Measurements from ENCODE around the gene SPPL2C. TPM values are rescaled to one million over a fixed set of nuclear protein-coding genes. Genes with fewer than 3 reads are reported as not detected.

Gene SPPL2C
- total and polyA plus RNA-seq, 10 of the 15 experiments (the other 5 are each of a cell fraction or from before 2014, with no cell fraction given): not detected

DNA sequence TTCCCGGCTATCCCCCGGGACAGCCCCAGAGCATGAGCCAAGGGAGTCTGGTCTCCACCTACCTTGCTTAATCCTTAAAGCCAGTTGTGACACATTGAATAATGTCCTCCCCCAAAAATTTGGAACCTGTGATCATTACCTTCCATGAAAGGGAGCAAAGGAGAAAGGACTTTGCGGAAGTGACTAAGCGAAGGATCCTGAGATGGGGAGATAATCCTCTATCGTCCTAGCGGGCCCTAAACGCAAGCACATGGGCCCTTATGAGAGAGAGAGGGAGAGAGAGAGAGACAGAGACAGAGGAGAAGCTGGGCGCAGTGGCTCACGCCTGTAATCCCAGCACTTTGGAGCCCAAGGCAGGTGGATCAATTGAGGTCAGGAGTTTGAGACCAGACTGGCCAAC, 9.5 kb downstream of the SPPL2C start:
- Histone ChIP-seq H3K79me2 (ENCODE audit: control insufficient read depth, insufficient read depth, low read length) (no peaks in the 10 kb centered on the region), H3K4me3 (no peak overlapping the region), H3K4me1 (ENCODE audit: control insufficient read depth, insufficient read depth, low read length) (no peaks in the 10 kb centered on the region), H3K27me3 (replicated peaks in 1 of 2; ENCODE audit: control insufficient read depth in 2 of 2, insufficient read depth in 2 of 2, low read length in 1 of 2) (no peaks in the 10 kb centered on the region; a peak in 2 of 4 replicates), H3K36me3 (ENCODE audit: control insufficient read depth in 2 of 2, insufficient read depth in 2 of 2, low read length in 1 of 2) (no peaks in the 10 kb centered on the region), H3K4me2 (ENCODE audit: control insufficient read depth, insufficient read depth) (no peak overlapping the region), H3K9ac (ENCODE audit: control insufficient read depth, insufficient read depth, low read length) (no peak overlapping the region), H3K27ac (ENCODE audit: control insufficient read depth, insufficient read depth) (no peak overlapping the region), H3K9me3 (replicated peaks; ENCODE audit: control insufficient read depth, insufficient read depth, low read length) (no peaks in the 10 kb centered on the region), H4K20me1 (ENCODE audit: control insufficient read depth, insufficient read depth) (no peaks in the 10 kb centered on the region), H2AFZ (ENCODE audit: control insufficient read depth, low read depth, low read length) (no peak overlapping the region)
- intact Hi-C loops (cut with micrococcal nuclease; ENCODE audit: unreplicated experiment) (no loop called here), in situ Hi-C loops (cut with MboI) (no loop called here)
- no TSS peak for BruUV-seq (replicated peaks)
- POLR2A ChIA-PET: no interaction called here
- CTCF ChIA-PET: no interaction called here
- RAD21 ChIA-PET (ENCODE audit: unreplicated experiment): no interaction called here
- no peak for TF ChIP-seq ZNF384 (IDR thresholded peaks at IDR 0.05; ENCODE audit: borderline replicate concordance, low read depth, low read length)
- no peak for TF ChIP-seq EED (IDR thresholded peaks at IDR 0.05; ENCODE audit: low read depth)
- no peak for TF ChIP-seq E2F8 (IDR thresholded peaks at IDR 0.05; ENCODE audit: low read depth, partially characterized antibody)
- TF ChIP-seq, protein P1, sequence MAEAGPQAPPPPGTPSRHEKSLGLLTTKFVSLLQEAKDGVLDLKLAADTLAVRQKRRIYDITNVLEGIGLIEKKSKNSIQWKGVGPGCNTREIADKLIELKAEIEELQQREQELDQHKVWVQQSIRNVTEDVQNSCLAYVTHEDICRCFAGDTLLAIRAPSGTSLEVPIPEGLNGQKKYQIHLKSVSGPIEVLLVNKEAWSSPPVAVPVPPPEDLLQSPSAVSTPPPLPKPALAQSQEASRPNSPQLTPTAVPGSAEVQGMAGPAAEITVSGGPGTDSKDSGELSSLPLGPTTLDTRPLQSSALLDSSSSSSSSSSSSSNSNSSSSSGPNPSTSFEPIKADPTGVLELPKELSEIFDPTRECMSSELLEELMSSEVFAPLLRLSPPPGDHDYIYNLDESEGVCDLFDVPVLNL (IDR thresholded peaks at IDR 0.05; ENCODE audit: low read depth, low read length): no peak
- TF ChIP-seq CTCF (IDR thresholded peaks at IDR 0.05 in 2 of 3, conservative IDR thresholded peaks at IDR 0.05 in 1 of 3; ENCODE audit: control insufficient read depth in 2 of 3, extremely low read depth in 1 of 3, insufficient read depth in 1 of 3, low read depth in 3 of 3, low read length in 3 of 3): no peak
- no peak for TF ChIP-seq MTA3 (IDR thresholded peaks at IDR 0.05; ENCODE audit: borderline replicate concordance, low read length)
- no peak for TF ChIP-seq MAX (IDR thresholded peaks at IDR 0.05; ENCODE audit: low read depth, low read length)
- TF ChIP-seq BCL3 (IDR thresholded peaks at IDR 0.05; ENCODE audit: borderline replicate concordance, insufficient read depth, low read depth, low read length, poor library complexity, severe bottlenecking): no peak
- TF ChIP-seq TCF7 (IDR thresholded peaks at IDR 0.05; ENCODE audit: borderline replicate concordance): no peak
- TF ChIP-seq BCLAF1 (IDR thresholded peaks at IDR 0.05): no peak
- TF ChIP-seq POLR2AphosphoS5 (IDR thresholded peaks at IDR 0.05; ENCODE audit: low read length): no peak
- SMC1A ChIA-PET (ENCODE audit: uncharacterized antibody, unreplicated experiment): no interaction called here
- ATAC-seq (no peak), FAIRE-seq (no peak), DNase-seq (ENCODE audit: low read depth, low spot score) (no peak)
- WGBS (ENCODE audit: insufficient coverage, insufficient replicate concordance, low lambda C conversion rate, missing lambda C conversion rate): 49% methylated on average over 9 of the region's 9 CpGs
